ENCODE measurements around the gene SERF2. TPM values are rescaled to one million over a fixed set of nuclear protein-coding genes. Genes with fewer than 3 reads are reported as not detected.

Gene SERF2
- total RNA-seq, 2 donors from 2014 or later, result 651 to 803 TPM

GRCh38 chr15:43774062-43774461, 18.1 kb upstream of the SERF2 start:
- H3K36me3 ChIP-seq, result peaks cover 49% of the 10 kb centered on the region
- H3K27me3 ChIP-seq, result no peaks in the 10 kb centered on the region
- TF ChIP-seq CTCF (IDR thresholded peaks at IDR 0.05), result no peak
- H3K9me3 ChIP-seq, result no peaks in the 10 kb centered on the region
- H3K4me3 ChIP-seq, result no peak overlapping the region
- peaks cover 0 to 21% of the 10 kb centered on the region in 2 donors for H3K4me1 ChIP-seq
- H3K27ac ChIP-seq, result no peak overlapping the region
- no peak for DNase-seq (ENCODE audit: low spot score)

DNA sequence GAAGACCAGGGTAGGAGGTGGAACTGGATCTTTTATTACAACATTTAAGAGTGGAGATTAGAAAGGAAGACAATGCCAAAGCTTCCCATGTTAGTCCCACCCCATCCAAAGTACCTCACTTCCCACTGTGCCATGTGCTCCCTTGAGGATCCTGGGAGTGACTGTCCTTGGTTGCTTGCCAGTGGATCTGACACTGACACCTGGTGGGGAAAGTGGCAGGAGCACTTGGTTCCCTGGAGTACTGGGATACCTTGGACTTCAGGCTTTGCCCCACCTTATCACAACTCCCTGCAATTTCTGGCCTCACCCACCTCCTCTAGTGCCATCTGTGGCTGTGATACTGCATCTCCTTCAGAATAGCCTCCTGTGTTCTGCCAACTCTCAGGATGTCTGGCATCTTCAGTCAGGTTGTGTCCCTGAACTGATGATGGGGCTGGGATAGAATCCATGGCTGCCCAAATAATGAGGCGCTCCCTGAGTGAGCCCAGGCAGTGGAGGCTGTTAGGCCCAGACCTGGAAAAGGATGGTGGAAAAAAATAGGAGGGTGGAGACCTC, 16.6 kb upstream of the SERF2 start:
- no peak for DNase-seq (ENCODE audit: low spot score)

DNA sequence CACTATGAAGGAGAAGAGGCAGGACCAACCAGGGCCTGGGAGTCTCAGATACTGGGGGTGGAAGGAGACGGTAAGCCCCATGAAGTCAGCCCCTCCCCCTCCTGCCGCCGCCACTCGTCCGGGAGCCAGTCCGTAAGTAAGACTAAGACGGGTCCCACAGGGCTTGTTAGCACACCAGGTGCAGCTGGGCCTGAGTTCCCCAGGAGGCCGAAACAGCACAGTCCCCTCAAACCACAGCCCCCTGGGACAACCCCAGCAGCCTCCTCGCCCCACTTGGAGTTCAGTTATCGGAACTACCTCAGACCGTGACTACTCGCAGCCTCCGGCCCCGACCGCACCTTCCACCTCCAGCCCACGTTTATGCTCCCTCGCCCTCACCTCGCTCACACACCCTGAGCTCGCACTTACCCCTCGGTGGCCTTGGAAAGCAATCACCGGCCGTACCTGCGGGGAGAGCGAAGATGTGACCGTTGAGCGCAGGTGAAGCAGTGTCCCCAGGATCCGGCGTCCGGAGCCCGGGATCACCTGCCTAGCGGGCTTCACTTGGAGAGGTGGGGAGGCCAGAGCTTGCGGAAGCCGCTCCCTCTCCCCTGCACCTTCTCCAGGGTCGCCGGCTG, 15.9 kb upstream of the SERF2 start:
- Histone ChIP-seq H3K27ac (peak overlapping the region; percentile 93 to 94), H3K36me3 (peaks cover 30% of the 10 kb centered on the region), H3K27me3 (no peaks in the 10 kb centered on the region), H3K4me3 (peak overlapping the region; percentile 52 to 70), H3K4me1 (peaks cover 0 to 21% of the 10 kb centered on the region in 2 donors), H3K9me3 (no peaks in the 10 kb centered on the region)
- no peak for TF ChIP-seq CTCF (IDR thresholded peaks at IDR 0.05)
- DNase-seq (ENCODE audit: low spot score), result no peak

More for the DNA sequence above, 16.6 kb upstream of the SERF2 start:
- no peaks in the 10 kb centered on the region for H3K9me3 ChIP-seq
- peaks cover 0 to 21% of the 10 kb centered on the region in 2 donors for H3K4me1 ChIP-seq
- H3K4me3 ChIP-seq, result no peak overlapping the region
- no peaks in the 10 kb centered on the region for H3K27me3 ChIP-seq
- peak in 1 of 2 donors; percentile 48 for TF ChIP-seq CTCF (IDR thresholded peaks at IDR 0.05)
- peaks cover 37% of the 10 kb centered on the region for H3K36me3 ChIP-seq
- H3K27ac ChIP-seq, result peak overlapping the region; percentile 93 to 94

- peak within 1 kb of the TSS; percentile 52 to 70 for H3K4me3 ChIP-seq
- peaks cover 24% of the 10 kb centered on the region for H3K36me3 ChIP-seq
- peak within 1 kb of the TSS; percentile 93 to 94 for H3K27ac ChIP-seq
- H3K27me3 ChIP-seq, result no peaks in the 10 kb centered on the region
- no peaks in the 10 kb centered on the region for H3K9me3 ChIP-seq
- no peak for TF ChIP-seq CTCF (IDR thresholded peaks at IDR 0.05)
- H3K4me1 ChIP-seq, result peaks cover 0 to 21% of the 10 kb centered on the region in 2 donors
- no peak for DNase-seq (ENCODE audit: low spot score)
Observed at GRCh38 chr15:43776718-43777266, 15.3 kb upstream of the SERF2 start, which contains the start of gene ELL3. Gene ELL3, minus strand, starts transcription at chr15:43776966. Its CDS starts 65 bp downstream, at chr15:43776901.

GRCh38 chr15:43777267-43777914, 14.7 kb upstream of the SERF2 start:
- Histone ChIP-seq H3K9me3 (no peaks in the 10 kb centered on the region), H3K4me1 (peaks cover 0 to 21% of the 10 kb centered on the region in 2 donors), H3K36me3 (peaks cover 18% of the 10 kb centered on the region), H3K27me3 (no peaks in the 10 kb centered on the region), H3K27ac (peak overlapping the region; percentile 93 to 94), H3K4me3 (peak overlapping the region; percentile 52 to 70)
- peak; percentile 83 for DNase-seq (ENCODE audit: low spot score)
- TF ChIP-seq CTCF (IDR thresholded peaks at IDR 0.05), result peak; percentile 67 to 88

Measured in right atrium auricular region (tissue), 2 donors.